WERI-Rb-1 (cell line): ENCODE measurements around the gene TRAF3IP3.
A peak's percentile ranks its signal among the peaks of the same experiment; 100 is the strongest.

ENCODE experiments used
- DNase-seq: peaks from one replicate; pipeline ENCODE4 v3.0.0-alpha.2; 2020
- H3K27ac ChIP-seq: fragments of 250-450 bp; sonication (Bioruptor Pico); 2 replicates; pipeline ENCODE4 v1.5.1; 2020; ENCODE audit warnings: mild to moderate bottlenecking, moderate library complexity
- H3K27me3 ChIP-seq: fragments of 250-450 bp; sonication (Bioruptor Pico); 2 replicates; pipeline ENCODE4 v1.5.1; 2021; ENCODE audit warnings: mild to moderate bottlenecking, low read depth, moderate library complexity; ENCODE audit not compliant: insufficient read depth, severe bottlenecking
- H3K36me3 ChIP-seq: fragments of 250-450 bp; sonication (Bioruptor Pico); 2 replicates; pipeline ENCODE4 v1.5.1; 2020; ENCODE audit warnings: mild to moderate bottlenecking, moderate library complexity
- H3K4me3 ChIP-seq: 2 replicates; pipeline ENCODE4 v1.5.1; 2011; ENCODE audit warnings: low read depth, mild to moderate bottlenecking, control low read depth, low read length
- H3K9me3 ChIP-seq: fragments of 250-450 bp; sonication (Bioruptor Pico); 2 replicates; pipeline ENCODE4 v1.5.1; 2021; ENCODE audit warnings: mild to moderate bottlenecking, moderate library complexity; ENCODE audit not compliant: severe bottlenecking
- TF ChIP-seq, protein P1 (sequence below): IDR thresholded peaks from 2 replicates; pipeline ENCODE4 v1.5.1; 2011; ENCODE audit warnings: low read depth, mild to moderate bottlenecking, control low read depth, inconsistent platforms, low read length

The TRAF3IP3 gene

DNA sequence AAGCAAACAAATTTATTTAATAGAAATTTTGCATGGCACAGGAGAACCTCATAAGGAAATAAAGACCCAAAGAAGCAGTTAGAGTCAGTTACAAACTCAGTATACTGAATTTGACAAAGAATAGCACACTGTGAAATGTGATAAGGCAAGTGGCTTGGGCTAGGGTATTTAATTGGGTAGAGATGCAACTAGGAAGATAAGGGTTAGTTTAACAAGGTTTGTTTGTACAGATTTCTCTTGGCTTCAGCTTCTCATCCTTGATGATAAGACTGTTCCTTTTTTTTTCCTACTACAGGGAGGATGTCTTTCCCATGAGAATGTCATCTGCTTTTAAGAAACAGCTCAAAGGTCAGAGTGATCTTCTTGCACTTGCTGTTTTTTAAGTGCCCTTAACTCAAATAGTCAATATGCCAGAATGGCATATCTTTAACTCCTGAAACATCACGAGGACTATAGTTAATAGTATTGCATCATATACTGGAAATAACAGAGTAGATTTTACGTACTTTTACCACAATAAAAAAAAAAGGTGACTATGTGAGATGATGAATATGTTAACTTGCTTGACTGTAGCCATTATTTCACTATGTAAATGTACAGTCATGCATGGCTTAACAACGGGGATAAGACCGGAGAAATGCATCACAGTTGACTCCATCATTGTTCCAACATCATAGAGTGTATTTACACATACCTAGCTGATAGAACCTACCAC is 9.2 kb upstream of the TRAF3IP3 start:
- TF ChIP-seq, protein P1, sequence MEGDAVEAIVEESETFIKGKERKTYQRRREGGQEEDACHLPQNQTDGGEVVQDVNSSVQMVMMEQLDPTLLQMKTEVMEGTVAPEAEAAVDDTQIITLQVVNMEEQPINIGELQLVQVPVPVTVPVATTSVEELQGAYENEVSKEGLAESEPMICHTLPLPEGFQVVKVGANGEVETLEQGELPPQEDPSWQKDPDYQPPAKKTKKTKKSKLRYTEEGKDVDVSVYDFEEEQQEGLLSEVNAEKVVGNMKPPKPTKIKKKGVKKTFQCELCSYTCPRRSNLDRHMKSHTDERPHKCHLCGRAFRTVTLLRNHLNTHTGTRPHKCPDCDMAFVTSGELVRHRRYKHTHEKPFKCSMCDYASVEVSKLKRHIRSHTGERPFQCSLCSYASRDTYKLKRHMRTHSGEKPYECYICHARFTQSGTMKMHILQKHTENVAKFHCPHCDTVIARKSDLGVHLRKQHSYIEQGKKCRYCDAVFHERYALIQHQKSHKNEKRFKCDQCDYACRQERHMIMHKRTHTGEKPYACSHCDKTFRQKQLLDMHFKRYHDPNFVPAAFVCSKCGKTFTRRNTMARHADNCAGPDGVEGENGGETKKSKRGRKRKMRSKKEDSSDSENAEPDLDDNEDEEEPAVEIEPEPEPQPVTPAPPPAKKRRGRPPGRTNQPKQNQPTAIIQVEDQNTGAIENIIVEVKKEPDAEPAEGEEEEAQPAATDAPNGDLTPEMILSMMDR: no peak
- H3K27ac ChIP-seq: no peak overlapping the region
- no peaks in the 10 kb centered on the region for H3K9me3 ChIP-seq
- no peak for DNase-seq
- peaks cover 20% of the 10 kb centered on the region for H3K27me3 ChIP-seq
- no peak overlapping the region for H3K4me3 ChIP-seq
- no peaks in the 10 kb centered on the region for H3K36me3 ChIP-seq

DNA sequence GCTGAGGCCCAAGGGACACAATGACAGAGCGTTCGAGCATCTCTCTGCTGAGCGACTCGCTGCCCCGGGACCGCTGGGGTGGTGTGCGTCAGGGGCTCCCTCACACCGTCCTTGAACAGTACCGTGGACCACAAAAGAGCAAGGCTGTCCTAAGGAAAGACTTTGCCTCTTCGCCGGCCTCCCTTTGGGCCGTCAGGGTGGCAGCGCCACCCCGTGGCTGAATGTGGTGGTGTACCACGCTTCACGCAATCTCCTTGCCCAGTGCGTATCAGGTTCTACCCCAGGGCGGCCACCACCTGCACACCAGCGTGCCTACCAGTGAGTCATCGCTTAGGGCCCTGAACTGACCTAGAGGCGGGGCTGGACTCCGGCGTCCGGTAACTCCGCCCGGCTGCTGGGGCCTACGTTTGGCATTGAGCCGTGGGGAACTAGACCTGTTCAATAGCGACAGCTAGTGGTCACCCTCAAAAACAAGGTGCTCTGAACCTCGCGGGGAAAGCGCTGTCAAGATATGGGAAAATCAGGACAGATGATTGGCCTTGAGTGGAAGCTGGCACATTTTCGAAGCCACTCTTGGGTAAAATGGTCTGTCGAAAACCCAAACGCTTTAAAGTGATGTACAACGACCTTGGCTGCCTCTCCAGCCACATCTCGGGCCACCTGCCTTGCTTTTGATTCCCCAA is 8.1 kb upstream of the TRAF3IP3 start:
- peaks cover 14% of the 10 kb centered on the region for H3K27me3 ChIP-seq
- H3K9me3 ChIP-seq: no peaks in the 10 kb centered on the region
- TF ChIP-seq, protein P1: peak; percentile 83
- H3K27ac ChIP-seq: no peak overlapping the region
- DNase-seq: peak; percentile 89
- H3K4me3 ChIP-seq: no peak overlapping the region
- H3K36me3 ChIP-seq: no peaks in the 10 kb centered on the region

DNA sequence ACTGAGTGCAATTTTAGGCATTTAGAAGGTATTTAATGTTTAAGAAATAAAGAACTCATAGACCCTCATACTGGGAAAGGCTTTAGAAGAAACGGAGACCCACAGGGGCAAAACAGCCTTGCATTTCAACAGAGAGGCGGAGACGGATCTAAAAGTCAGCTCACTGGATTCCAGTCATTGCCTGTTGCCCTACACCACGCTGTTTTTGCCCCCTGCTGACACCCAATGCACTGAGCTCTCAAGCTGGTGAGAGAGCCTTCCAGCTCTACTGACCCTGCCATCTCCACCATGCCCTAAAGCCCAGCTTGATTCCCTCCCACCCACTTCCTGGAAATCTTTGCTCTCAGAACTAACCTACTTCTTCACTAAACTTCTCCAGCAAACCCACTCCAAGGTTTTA is 7.2 kb upstream of the TRAF3IP3 start:
- Histone ChIP-seq H3K27ac (no peak overlapping the region), H3K9me3 (no peaks in the 10 kb centered on the region), H3K4me3 (no peak overlapping the region), H3K27me3 (peaks cover 8% of the 10 kb centered on the region), H3K36me3 (no peaks in the 10 kb centered on the region)
- no peak for DNase-seq
- TF ChIP-seq, protein P1: no peak

DNA sequence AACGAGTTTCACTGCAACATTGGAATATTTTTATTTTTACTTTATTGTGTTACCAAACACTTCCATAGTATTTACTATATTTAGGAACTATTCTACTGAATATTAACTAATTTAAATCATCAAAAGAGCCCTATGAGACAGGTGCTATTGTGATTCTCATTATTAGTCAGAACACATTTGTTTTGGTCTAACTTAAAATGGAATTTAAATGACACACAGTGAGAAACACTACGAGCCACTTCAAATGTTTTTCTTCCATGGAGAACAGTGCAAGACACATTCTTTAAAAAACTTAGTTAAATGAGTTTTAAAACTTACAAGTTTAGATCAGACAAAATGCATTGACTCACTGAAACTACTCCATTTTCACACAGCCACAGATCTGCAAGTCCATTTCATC is 6.6 kb upstream of the TRAF3IP3 start:
- H3K27ac ChIP-seq: no peak overlapping the region
- TF ChIP-seq, protein P1: no peak

DNA sequence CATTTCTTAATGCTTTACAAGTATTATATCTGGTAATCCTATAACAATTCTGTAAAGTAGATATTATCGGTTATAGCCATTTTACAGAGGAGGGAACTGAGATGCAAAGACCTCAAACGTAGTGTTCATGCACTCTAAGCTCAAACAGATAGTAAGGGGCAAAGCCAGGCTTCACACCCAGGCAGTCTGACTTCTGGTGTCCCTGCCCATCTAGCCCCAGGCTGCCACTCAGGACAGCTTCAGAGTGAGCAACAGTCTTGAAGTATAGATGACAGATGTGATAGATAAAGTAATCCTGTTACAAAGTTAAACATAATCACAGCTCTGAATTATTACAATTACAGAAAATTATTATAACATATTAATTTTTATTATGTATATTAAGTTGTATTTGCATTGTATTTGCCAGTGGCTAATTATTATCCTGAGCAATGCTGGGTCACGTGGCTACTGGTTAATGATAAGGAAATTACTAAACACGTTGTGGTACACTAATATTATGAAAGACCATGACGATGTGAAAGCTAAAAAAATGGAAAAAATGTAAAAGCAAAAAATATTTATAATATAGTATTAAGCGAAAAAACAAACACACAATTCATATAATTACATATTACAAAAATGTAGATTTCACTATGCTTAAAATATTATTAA is 6.1 kb upstream of the TRAF3IP3 start:
- Histone ChIP-seq H3K27ac (no peak overlapping the region), H3K4me3 (no peak overlapping the region), H3K9me3 (no peaks in the 10 kb centered on the region), H3K27me3 (no peaks in the 10 kb centered on the region), H3K36me3 (no peaks in the 10 kb centered on the region)
- TF ChIP-seq, protein P1: no peak
- DNase-seq: no peak

More for the DNA sequence above, 6.6 kb upstream of the TRAF3IP3 start:
- H3K4me3 ChIP-seq: no peak overlapping the region
- H3K36me3 ChIP-seq: no peaks in the 10 kb centered on the region
- no peak for DNase-seq
- peaks cover 2% of the 10 kb centered on the region for H3K27me3 ChIP-seq
- no peaks in the 10 kb centered on the region for H3K9me3 ChIP-seq
